Neural progenitor cell (in vitro differentiated cells): Measurements from ENCODE around the gene NOX5. TPM values are rescaled to one million over a fixed set of nuclear protein-coding genes. Genes with fewer than 3 reads are reported as not detected.

Source experiments
- DNase-seq: peaks from one replicate; pipeline ENCODE4 v3.0.0-alpha.2; 2016; ENCODE audit warnings: low spot score
- H2AFZ ChIP-seq: fragments of 200-600 bp; sonication (generic); replicated peaks from 2 replicates; pipeline ENCODE4 v1.6.1; 2016; ENCODE audit warnings: antibody characterized with exemption
- H3F3A ChIP-seq: fragments of 200-600 bp; sonication (generic); 2 replicates; pipeline ENCODE4 v1.6.1; 2016; ENCODE audit warnings: antibody characterized with exemption, low read depth
- H3K27ac ChIP-seq: fragments of 200-600 bp; sonication (generic); 2 replicates; pipeline ENCODE4 v1.5.1; 2016; ENCODE audit warnings: mild to moderate bottlenecking
- H3K27me3 ChIP-seq: fragments of 200-600 bp; sonication (generic); 2 replicates; pipeline ENCODE4 v1.6.1; 2016; ENCODE audit warnings: mild to moderate bottlenecking, moderate library complexity
- H3K36me3 ChIP-seq: fragments of 200-600 bp; sonication (generic); 2 replicates; pipeline ENCODE4 v1.5.1; 2016
- H3K4me1 ChIP-seq: fragments of 200-600 bp; sonication (generic); 2 replicates; pipeline ENCODE4 v1.6.1; 2016; ENCODE audit warnings: mixed run types
- H3K4me2 ChIP-seq: fragments of 200-600 bp; sonication (generic); 2 replicates; pipeline ENCODE4 v1.6.1; 2016
- H3K4me3 ChIP-seq: fragments of 200-600 bp; sonication (generic); 2 replicates; pipeline ENCODE4 v1.5.1; 2016
- H3K79me2 ChIP-seq: fragments of 200-600 bp; sonication (generic); 2 replicates; pipeline ENCODE4 v1.6.1; 2016; ENCODE audit warnings: low read depth
- H3K9ac ChIP-seq: fragments of 200-600 bp; sonication (generic); 2 replicates; pipeline ENCODE4 v1.6.1; 2016
- H3K9me3 ChIP-seq: fragments of 200-600 bp; sonication (generic); 2 replicates; pipeline ENCODE4 v1.5.1; 2016; ENCODE audit warnings: low read depth
- H4K20me1 ChIP-seq: fragments of 200-600 bp; sonication (generic); 2 replicates; pipeline ENCODE4 v1.6.1; 2016; ENCODE audit warnings: low read depth
- H3K27ac Mint-ChIP-seq: 3 replicates; pipeline ENCODE4 v1.8.0; 2021; ENCODE audit warnings: mixed read lengths
- H3K27me3 Mint-ChIP-seq: 2 replicates; pipeline ENCODE4 v1.8.0; 2022; ENCODE audit warnings: low read depth, mild to moderate bottlenecking, inconsistent platforms, moderate library complexity, mixed read lengths; ENCODE audit not compliant: insufficient read depth
- H3K36me3 Mint-ChIP-seq: 3 replicates; pipeline ENCODE4 v1.8.0; 2021; ENCODE audit warnings: mixed read lengths
- H3K4me1 Mint-ChIP-seq: 3 replicates; pipeline ENCODE4 v1.8.0; 2021; ENCODE audit warnings: mixed read lengths
- H3K4me3 Mint-ChIP-seq: 3 replicates; pipeline ENCODE4 v1.8.0; 2021; ENCODE audit warnings: mild to moderate bottlenecking, moderate library complexity, mixed read lengths
- H3K9me3 Mint-ChIP-seq: 3 replicates; pipeline ENCODE4 v1.8.0; 2020; ENCODE audit warnings: mixed read lengths
- EZH2 ChIP-seq: fragments of 200-600 bp; sonication (generic); IDR thresholded peaks from 2 replicates; pipeline ENCODE4 v1.6.1; 2017; ENCODE audit warnings: antibody characterized with exemption, mild to moderate bottlenecking, moderate library complexity
- EZH2phosphoT487 ChIP-seq: fragments of 200-600 bp; sonication (generic); IDR thresholded peaks from 2 replicates; pipeline ENCODE4 v1.6.1; 2017; ENCODE audit warnings: antibody characterized with exemption
- total RNA-seq: library from RNA; depleted of rRNA; stranded (reverse); fragments of >200 nt; gene quantifications from 2 replicates; pipeline ENCODE4 v1.2.3, GENCODE V29; 2015; ENCODE audit warnings: low replicate concordance
- TF ChIP-seq, protein P1 (sequence below): fragments of 200-600 bp; sonication (generic); IDR thresholded peaks from 2 replicates; pipeline ENCODE4 v1.5.1; 2017; ENCODE audit warnings: antibody characterized with exemption, mild to moderate bottlenecking

The NOX5 gene
- total RNA-seq, 1 donor from 2014 or later: not detected

DNA sequence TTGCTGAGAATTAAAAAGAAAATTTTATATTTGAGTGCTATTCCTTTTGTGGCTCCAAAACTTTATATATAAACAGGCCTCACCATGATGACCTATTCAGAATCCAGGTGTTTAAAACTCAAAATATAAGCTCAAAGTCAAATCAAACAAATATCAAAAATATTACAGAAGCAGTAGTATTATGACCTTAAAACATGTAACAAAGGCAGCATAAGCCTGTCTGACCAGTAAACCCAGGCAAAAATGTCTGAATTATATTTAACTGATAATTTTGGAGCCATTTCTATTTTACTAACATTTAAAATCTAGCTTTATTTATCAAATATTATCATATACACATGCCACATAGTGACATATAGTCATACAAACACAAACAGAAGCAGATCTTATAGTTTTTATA, 6.4 kb upstream of the NOX5 start:
- no peak for TF ChIP-seq EZH2phosphoT487
- TF ChIP-seq, protein P1, sequence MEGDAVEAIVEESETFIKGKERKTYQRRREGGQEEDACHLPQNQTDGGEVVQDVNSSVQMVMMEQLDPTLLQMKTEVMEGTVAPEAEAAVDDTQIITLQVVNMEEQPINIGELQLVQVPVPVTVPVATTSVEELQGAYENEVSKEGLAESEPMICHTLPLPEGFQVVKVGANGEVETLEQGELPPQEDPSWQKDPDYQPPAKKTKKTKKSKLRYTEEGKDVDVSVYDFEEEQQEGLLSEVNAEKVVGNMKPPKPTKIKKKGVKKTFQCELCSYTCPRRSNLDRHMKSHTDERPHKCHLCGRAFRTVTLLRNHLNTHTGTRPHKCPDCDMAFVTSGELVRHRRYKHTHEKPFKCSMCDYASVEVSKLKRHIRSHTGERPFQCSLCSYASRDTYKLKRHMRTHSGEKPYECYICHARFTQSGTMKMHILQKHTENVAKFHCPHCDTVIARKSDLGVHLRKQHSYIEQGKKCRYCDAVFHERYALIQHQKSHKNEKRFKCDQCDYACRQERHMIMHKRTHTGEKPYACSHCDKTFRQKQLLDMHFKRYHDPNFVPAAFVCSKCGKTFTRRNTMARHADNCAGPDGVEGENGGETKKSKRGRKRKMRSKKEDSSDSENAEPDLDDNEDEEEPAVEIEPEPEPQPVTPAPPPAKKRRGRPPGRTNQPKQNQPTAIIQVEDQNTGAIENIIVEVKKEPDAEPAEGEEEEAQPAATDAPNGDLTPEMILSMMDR: no peak
- DNase-seq: no peak
- Mint-ChIP-seq H3K27me3 (no peaks in the 10 kb centered on the region), H3K4me3 (no peak overlapping the region), H3K36me3 (peaks cover 4% of the 10 kb centered on the region), H3K9me3 (peaks cover 21% of the 10 kb centered on the region), H3K27ac (no peak overlapping the region), H3K4me1 (peaks cover 5% of the 10 kb centered on the region)
- H3K9me3 ChIP-seq: peaks cover 14% of the 10 kb centered on the region
- no peaks in the 10 kb centered on the region for H3K4me1 ChIP-seq
- H3K36me3 ChIP-seq: no peaks in the 10 kb centered on the region
- H3K79me2 ChIP-seq: no peaks in the 10 kb centered on the region
- H3K4me3 ChIP-seq: no peak overlapping the region
- no peaks in the 10 kb centered on the region for H3F3A ChIP-seq
- H3K9ac ChIP-seq: no peak overlapping the region
- H4K20me1 ChIP-seq: no peaks in the 10 kb centered on the region
- no peaks in the 10 kb centered on the region for H3K27me3 ChIP-seq
- no peak overlapping the region for H2AFZ ChIP-seq
- H3K27ac ChIP-seq: no peak overlapping the region
- no peak overlapping the region for H3K4me2 ChIP-seq

DNA sequence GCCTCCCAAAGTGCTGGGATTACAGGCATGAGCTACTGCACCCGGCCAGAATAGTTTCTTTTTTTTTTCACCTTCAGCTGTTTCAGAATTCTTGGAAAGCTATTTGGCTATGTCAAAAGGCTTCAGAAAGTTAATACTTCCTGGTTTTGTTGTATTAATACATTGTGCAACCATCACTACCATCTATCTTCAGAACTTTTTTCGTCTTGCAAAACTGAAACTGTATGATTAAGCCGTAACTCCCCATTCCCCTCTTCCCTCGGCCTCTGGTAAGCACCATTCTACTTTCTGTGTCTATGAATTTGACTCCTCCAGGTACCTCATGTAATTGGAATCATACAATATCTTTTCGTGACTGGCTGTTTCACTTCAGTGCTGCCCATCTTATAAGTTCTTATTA, 5.2 kb upstream of the NOX5 start:
- no peaks in the 10 kb centered on the region for H3K27me3 Mint-ChIP-seq
- Histone ChIP-seq H4K20me1 (no peaks in the 10 kb centered on the region), H3K4me2 (no peak overlapping the region), H3K9me3 (peaks cover 14% of the 10 kb centered on the region), H3K36me3 (no peaks in the 10 kb centered on the region), H2AFZ (no peak overlapping the region), H3K27ac (no peak overlapping the region), H3K79me2 (no peaks in the 10 kb centered on the region), H3K4me3 (no peak overlapping the region), H3F3A (no peaks in the 10 kb centered on the region), H3K27me3 (no peaks in the 10 kb centered on the region), H3K4me1 (no peaks in the 10 kb centered on the region), H3K9ac (no peak overlapping the region)
- H3K4me3 Mint-ChIP-seq: no peak overlapping the region
- DNase-seq: no peak
- peaks cover 4% of the 10 kb centered on the region for H3K36me3 Mint-ChIP-seq
- H3K4me1 Mint-ChIP-seq: peaks cover 5% of the 10 kb centered on the region
- H3K9me3 Mint-ChIP-seq: peaks cover 21% of the 10 kb centered on the region
- TF ChIP-seq EZH2phosphoT487: no peak
- TF ChIP-seq EZH2: no peak
- TF ChIP-seq, protein P1: no peak
- no peak overlapping the region for H3K27ac Mint-ChIP-seq

DNA sequence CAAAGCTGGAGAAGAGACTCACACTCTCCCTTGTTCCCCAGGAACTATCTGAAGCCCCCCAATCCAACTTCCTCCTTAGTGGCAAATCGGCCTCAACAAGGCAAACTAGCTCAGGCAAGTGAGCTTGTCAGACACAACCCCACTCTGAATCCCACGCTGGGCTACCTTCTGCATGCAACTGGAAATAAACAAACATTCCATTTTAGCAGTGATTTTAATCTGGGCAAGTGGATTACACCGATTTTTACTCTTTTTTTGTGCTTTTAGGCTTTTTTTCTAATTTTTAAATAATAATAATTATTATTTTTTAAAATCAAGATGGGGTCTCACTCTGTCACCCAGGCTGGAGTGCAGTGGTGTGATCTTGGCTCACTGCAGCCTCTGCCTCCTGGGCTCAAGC, 2.9 kb upstream of the NOX5 start:
- H3K4me3 ChIP-seq: no peak overlapping the region
- peaks cover 14% of the 10 kb centered on the region for H3K9me3 ChIP-seq
- H3K4me1 ChIP-seq: no peaks in the 10 kb centered on the region
- no peak overlapping the region for H3K27ac ChIP-seq
- H3F3A ChIP-seq: no peaks in the 10 kb centered on the region
- H2AFZ ChIP-seq: no peak overlapping the region
- Mint-ChIP-seq H3K27ac (no peak overlapping the region), H3K36me3 (peaks cover 4% of the 10 kb centered on the region), H3K4me1 (peaks cover 9% of the 10 kb centered on the region), H3K4me3 (no peak overlapping the region), H3K27me3 (peaks cover 7% of the 10 kb centered on the region), H3K9me3 (peaks cover 21% of the 10 kb centered on the region)
- TF ChIP-seq EZH2phosphoT487 (no peak), EZH2 (no peak)
- TF ChIP-seq, protein P1: no peak
- H3K9ac ChIP-seq: no peak overlapping the region
- no peak overlapping the region for H3K4me2 ChIP-seq
- DNase-seq: no peak
- H3K36me3 ChIP-seq: no peaks in the 10 kb centered on the region
- H3K79me2 ChIP-seq: no peaks in the 10 kb centered on the region
- no peaks in the 10 kb centered on the region for H4K20me1 ChIP-seq
- H3K27me3 ChIP-seq: no peaks in the 10 kb centered on the region
